NCI-H1092 treated with DMSO at 0.1 percent for 48 hours (cell line): ENCODE data around the gene DCLK2.

Experiments used
- DNase-seq: peaks from one replicate; lab custom pipeline; 2025; lab: John Stamatoyannopoulos, UW

Gene DCLK2

GRCh38 chr4:150070464-150071170, 7.6 kb upstream of the DCLK2 start:
- no peak for DNase-seq

- no peak for DNase-seq
Observed at GRCh38 chr4:150072471-150072870, 5.8 kb upstream of the DCLK2 start.

DNA sequence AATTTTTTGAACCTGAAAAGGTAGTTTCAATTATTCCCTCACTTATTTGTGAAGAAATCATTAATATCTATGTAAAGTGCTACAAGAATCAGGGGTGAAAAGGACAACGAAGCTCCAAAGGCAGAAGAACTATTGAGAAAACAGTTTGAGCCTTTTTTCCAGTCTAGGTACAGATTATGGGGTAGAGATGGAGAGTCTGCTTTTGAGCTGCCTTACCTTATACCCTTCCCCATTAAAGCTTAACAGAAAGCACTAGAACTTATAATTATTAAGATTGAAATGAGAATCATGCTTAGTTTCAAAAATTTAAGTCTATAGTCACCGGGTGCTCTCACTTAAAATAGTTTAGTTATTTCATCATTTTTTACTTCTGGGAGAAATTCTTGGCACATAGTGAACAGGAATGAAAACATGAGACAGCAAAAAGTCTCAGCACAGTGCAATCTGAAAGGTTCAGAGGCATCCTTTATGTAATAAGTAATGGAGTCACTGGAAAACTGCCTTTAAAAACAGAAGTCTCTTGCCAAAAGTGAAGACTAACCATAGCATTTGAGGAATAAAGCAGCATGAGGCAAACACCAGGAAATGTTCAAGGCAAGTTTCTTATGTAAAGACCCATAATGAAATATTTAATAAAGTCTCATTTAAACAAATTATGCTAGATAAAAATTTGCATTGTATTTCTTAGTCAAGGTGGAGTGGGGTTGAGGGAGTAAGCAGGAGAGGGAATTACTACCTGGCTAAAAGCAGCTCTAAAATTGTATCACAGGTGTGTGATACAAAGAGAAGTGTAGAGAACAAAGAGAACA, 5.1 kb upstream of the DCLK2 start:
- no peak for DNase-seq

DNA sequence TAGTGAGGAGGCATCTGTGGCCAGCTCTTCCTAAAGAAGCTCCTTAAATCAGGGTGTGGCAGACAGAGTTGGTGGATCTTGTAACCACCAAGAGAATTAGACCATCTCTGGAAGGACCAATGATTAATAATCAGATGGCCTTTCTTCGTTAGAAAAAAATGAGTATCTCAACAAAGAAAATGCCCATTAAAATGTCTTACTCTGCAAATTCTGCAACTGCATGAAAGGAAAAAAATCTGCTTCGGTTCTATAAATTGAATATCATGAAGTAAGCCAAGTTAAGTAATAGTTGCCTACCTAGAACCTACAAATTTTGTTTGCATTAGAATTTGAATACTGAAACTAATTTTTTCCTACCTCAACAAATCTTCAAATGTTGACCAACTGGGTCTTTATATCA, 4.2 kb upstream of the DCLK2 start:
- no peak for DNase-seq

GRCh38 chr4:150078579-150079080, 385 bp downstream of the DCLK2 start:
- DNase-seq: peak; percentile 67

GRCh38 chr4:150079081-150079581, 886 bp downstream of the DCLK2 start:
- DNase-seq: peak; percentile 69

DNA sequence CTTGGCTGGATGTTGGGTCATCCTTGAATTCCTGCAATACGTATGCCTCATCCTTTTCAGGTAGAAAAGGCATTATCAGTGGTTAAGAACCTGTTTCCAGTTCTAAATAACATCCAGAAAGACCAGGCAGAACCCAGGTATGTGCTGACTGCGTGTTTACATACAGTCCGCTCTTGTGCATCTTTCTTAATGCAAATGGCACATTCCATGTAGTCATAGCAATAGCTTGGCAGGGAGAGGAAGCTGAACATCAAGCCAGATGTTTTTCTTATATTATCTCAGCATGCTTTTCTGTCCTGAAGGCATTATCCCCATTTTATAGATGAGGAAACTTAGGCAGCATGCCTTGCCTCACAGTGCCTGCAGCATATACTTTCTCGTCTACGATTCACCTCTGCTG, 2.1 kb downstream of the DCLK2 start:
- DNase-seq: no peak

- no peak for DNase-seq
Observed at GRCh38 chr4:150080875-150081274, 2.6 kb downstream of the DCLK2 start.

DNA sequence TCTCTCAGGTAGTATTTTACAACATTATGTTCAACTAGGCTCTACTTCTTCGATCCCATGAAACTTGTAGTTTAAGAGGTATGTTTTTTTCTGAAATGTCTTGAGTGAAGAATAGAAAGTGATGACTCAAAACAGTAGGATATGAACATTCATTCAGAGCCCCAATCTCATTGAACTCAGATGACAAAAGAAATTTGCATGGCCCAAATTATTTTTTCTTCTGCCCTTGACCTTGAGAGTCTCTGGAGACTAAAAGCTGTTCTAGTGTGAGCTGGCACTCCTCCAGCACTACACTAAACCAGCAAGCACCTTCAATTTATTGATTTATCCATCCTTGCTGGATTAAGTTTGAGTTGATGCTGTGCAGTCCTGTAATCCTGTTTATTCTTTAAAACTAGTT, 4.0 kb downstream of the DCLK2 start:
- DNase-seq: peak; percentile 9

DNA sequence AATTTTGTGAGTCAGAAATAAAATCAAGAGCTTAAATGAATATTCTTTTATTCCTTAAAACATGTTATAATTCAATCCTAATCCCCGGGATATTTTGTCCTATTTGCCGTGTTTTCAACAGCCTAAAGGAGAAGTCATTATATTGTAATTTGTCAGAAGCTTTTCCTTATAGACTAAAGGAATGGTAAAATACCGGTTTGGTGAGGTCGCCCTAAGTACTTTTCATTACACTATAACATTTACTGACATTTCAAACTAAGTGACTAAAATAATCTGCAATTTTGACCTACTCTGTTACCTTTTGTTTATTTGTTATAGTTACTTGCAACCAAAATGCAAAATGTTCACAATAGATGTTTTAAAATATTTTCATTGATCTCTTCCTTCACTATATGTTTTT, 8.8 kb downstream of the DCLK2 start:
- no peak for DNase-seq

GRCh38 chr4:150089732-150090131, 11.5 kb downstream of the DCLK2 start:
- DNase-seq: no peak

DNA sequence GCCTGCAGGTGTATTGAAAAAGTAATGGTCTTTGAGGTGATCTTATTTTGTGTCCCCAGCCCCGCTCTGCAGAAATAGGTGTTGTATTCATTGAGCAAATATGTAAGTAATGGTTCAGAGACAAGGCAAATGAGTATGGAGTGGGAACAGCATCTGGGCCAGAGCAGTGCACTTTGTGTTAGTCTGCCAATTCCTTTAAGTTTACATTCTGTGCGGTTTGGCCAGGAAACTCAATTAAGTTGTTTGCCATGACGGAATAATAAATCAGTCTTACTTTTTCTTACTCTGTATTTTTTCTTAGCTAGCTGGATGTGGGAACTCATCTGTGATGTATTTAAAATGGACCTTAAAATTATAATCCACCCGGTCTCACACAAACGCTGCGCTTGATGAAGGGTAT, 12.6 kb downstream of the DCLK2 start:
- no peak for DNase-seq

DNA sequence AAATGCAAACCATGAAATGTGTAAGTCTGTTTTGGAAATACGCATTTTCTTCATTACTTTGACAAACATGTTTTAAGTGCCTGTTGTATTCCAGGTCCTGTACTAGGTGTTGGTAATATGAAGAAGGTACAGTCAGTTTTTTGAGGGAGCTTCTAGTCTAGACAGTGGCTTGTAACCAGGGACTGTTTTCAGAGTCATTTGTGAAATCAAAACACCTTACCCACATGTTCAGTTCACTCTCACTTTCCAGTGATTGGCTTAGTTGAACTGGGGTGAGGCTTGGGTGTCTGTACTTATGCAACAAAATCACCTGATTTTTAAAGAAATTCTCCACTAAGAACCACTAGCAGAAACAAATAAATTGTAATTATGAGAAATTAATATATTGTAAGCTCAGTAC, 16.4 kb downstream of the DCLK2 start:
- DNase-seq: no peak

DNA sequence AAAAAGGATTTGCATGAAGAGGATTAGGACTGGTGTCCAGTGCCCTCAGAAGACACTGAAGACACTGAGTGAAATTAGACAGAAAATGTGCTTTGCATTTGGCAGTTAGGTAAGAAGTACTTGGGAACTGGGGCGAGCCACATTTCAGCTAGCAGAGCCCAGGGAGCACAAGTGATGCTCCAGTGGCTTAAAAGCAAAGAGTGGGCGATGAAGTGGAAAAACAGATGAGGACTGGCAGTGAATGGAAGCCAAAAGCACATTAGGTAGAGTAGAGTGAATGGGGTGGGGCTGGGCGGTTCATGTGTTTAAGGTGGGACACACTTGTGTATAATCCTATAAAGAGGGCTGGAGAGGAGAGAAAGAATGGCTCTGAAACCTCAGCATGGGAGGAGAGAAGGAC, 18.4 kb downstream of the DCLK2 start:
- peak; percentile 62 for DNase-seq

DNA sequence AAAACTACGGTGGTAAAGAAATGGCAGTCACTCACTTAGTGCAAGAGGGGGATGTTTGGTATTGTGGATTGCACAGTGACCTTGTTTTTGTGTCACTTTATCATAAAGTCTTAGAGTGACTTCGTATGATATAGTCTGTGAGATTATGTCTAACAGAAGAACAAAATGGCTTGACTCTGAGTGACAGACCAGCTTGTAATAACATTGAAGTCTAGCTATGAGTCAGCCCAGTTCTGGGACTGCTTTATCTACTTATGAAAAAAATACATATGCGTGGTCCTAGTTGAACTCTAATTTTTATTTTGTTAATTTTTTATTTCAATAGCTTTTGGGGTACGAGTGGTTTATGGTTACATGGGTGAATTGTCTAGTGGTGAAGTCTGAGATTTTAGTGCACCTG, 20.0 kb downstream of the DCLK2 start:
- DNase-seq: no peak

DNA sequence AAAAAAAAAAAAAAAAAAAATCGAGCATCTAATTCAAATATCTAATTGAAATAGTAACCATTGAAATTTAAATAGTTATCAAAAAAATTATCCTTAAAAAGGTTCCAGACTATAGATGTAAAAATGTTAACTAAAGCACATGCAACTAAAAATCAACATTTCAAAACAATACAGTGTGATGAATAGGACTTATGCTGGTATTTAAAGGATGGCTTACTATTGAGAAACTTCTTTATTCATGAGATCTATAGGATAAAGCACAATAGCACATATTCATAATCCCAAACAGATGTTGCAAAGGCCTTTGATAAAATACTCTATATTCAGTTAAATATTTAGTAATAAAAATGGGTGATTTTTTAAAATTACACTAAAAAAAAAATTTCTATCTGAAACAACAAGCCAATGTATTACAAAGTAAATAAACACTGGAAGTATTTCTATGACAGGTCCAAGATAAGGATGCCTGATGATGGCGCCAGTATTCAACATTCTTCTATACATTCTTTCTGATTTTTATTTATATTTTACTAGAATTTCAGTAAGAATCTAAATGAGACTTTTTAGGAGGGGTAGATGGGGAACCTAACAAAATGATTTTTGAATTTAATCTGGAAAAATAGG, 26.3 kb downstream of the DCLK2 start:
- no peak for DNase-seq

GRCh38 chr4:150106886-150107285, 28.6 kb downstream of the DCLK2 start:
- no peak for DNase-seq

DNA sequence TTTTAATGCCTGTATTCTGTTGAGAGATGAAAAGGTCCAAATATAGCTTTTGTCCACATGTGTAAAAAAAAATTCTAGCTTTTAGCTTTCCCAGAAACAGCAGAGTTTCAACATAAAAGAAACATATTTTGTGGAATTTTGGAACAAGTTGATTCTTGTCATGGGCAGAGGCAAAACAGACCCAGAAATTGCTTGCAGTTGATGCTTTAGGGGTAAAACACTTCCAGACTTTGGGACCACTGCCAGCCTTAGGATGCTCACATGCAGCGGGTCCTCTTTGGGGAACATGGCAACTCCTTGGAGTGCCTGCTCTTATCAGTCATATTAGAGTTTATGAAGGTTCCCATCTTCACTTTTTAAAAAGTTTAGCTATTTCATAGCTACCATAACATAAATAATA, 30.4 kb downstream of the DCLK2 start:
- DNase-seq: no peak

DNA sequence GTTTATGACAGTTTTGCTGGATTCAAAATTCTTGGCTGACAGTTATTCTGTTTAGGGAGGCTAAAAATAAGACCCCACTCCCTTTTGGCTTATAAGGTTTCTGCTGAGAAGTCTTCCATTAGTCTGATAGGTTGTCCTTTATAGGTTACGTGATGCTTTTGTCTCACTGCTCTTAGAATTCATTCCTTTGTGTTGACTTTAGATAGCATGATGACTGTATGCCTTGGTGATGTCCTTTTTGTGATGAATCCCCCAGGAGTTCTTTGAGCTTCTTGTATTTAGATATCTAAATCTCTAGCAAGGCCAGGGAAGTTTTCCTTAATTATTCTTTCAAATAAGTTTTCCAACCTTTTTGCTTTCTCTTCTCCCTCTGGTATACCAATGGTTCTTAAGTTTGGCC, 36.4 kb downstream of the DCLK2 start:
- DNase-seq: no peak

DNA sequence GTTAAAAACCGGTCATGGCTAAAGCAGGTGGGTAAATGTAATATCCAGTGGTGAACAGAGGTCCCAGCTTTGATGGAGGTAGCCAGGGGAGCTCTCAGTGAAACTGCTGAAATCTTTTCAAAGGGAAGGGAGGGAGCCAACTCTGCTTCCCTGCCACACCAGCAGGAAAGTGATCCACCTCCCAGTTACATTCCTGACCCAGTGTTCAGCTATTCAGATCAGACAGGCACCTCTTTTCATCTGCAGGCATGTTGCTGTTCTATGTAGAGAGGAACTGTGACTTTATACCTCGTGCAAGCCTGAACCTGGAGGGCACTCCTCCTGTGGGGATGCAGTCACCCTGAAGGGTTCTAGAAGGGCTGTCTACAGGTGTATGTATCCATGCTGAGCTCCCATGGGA, 37.6 kb downstream of the DCLK2 start:
- DNase-seq: no peak

DNA sequence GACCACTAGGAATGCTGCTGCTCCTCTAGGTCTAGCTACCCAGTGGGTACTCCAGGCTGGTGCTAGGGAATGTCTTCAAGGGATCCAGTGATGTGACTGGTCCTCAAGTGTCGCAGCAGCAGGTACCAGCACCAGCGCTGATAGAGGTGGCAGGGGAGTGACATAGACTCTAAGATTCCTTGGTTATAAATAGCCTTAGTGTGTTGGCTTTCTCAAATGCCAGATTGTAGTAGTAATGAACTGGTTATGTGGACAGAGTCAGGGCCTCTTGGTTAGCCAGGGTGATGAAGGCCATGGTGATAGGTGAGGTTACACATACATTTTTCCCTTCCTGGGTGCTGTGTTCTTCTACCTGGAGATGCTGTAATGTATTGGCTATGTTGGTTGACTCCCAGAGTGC, 38.3 kb downstream of the DCLK2 start:
- DNase-seq: no peak

DNA sequence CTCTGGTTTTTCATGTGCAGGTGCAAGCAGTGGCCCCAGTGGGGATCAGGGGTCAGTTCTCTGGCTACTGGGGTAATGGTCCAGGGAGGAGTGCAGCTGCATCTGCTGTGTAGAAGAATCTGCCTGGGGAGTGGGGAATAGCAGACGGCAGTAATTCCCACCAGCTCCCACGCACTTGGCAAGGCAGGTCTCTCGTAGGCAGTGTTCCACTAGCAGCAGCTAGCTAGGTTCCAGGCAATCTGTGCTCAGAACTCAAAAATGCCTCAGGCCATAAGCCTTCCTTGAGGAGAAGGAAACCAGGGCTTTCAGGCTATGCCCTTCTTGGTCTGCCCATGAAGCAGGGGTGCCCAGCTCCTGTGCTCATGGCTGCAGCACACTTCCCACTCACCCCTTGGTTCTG, 38.8 kb downstream of the DCLK2 start:
- DNase-seq: no peak

DNA sequence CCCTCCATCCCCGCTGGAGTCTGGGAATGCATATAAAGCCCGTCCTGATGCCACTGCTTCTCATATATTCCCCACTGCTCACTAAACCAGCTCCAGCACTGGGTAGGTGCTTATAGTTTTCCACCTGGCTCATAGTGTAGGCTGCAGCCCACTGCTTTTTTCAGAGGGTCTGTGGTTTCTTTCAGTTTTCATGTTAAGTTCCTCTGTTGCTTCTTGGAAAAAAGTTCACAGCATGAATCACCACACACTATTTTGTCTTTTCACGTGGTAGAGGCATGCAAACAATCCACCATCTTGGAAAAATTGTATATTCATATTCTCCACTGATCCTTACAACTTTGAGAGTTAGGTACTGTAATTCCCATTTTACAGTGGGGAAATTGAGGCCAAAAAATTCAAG, 39.4 kb downstream of the DCLK2 start:
- no peak for DNase-seq
